Measurements from ENCODE around the gene TRIP4. TPM values are rescaled to one million over a fixed set of nuclear protein-coding genes. Genes with fewer than 3 reads are reported as not detected.

Gene TRIP4
- total RNA-seq = 15.9 TPM

GRCh38 chr15:64387562-64388168 lies at the start of gene TRIP4:
Gene TRIP4 (plus strand): TSS chr15:64387836. CDS start chr15:64387864, 28 bp downstream.

GRCh38 chr15:64355944-64356709 lies 31.5 kb upstream of the TRIP4 start, which contains the start of gene CSNK1G1:
Gene CSNK1G1 (minus strand): TSS chr15:64356173. CDS start chr15:64300499, 55,674 bp downstream.

DNA sequence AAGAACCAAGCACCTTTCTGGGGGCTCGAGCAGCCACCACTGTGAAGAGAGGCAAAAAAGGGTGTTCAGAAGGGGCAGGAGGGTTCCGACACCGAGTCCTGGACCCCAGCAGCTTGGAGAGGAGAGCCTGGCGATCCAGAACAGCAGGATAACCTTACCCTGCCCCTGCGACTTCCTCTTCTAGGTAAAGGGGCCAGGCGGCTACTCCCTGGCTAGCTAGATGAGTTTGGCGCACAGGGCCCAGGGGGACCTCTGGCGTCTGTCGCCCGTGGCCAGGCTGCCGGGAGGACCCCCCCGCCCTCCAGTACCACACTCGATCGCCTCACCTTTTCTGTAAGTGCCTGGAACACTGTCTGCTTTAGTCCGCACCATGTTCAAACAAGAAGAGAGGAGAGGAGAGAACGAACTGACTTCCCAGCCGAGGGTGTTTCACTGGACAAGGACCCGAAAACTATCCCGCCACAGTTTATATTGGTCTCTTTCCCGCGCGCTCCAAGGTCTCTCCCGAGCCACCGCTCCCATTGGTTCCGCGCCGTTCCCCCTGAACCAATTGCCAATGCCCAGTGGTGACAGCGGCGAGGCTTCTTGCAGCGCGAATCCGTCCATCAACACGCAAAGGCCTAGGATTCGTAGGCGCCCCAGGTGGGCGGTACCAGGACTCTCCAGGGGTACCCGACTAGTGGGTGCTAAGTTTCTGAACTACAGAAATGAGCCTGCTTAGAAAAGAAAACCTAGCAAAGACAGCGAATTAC lies 6.5 kb upstream of the TRIP4 start, which contains the start of gene PCLAF:
PCLAF (minus strand) TSS at position 442 of the 752 bp plus-strand sequence; CDS start at position 372, 70 bp downstream.

DNA sequence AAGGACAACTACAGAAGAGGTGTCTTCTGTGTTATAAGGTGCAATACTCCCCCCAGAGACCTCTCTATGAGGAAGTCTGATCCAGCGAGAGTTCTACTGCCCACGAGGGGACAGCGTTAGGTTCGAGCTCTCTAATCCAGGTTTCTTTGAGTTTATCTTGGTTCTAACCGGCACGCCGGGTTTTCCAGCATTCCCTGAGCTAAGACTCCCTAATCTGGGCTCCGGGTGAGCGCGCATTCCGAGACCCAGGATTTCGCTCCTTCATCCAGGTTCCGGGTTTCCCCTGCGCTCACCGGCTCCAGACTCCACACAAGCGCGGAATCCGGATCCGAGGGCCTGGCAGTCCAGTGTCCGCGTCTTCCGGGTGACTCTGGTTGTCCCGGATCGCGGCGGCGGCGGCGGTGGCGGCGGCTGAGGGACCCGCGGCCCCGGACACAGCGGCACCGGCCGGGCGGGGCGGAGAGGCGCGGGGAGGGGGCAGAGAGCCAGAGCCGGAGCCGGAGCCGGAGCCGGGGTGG lies 72.6 kb downstream of the TRIP4 start, which contains the start of gene ZNF609:
ZNF609 (plus strand) TSS at position 373 of the 518 bp plus-strand sequence. CDS start 38,842 bp downstream, outside the sequence.

Small RNA genes within 50 kb of the gene (small RNA-seq; reads per million reads assigned to genes)
- gene RF00019 = not detected
- gene RF00554 = not detected

Other genes with a start within 250 kb of the TRIP4 start
- gene SNX22, start 236.1 kb upstream of the TRIP4 start, total RNA-seq = 12.5 TPM
- 191 TPM for gene PPIB, start 224.8 kb upstream of the TRIP4 start, total RNA-seq
- gene CSNK1G1, start 31.7 kb upstream of the TRIP4 start, total RNA-seq = 52.1 TPM
- gene PCLAF, start 6.4 kb upstream of the TRIP4 start, total RNA-seq = 7.8 TPM
- 28.4 TPM for gene ZNF609, start 72.7 kb downstream of the TRIP4 start, total RNA-seq